Suprapubic skin (tissue), 4 donors: ENCODE measurements around the gene ZNF536. TPM values are rescaled to one million over a fixed set of nuclear protein-coding genes. Genes with fewer than 3 reads are reported as not detected.

Experiments used
- DNase-seq, 2 donors: peaks; one replicate each; pipeline ENCODE4 v3.0.0-alpha.2; 2019; ENCODE audit warnings: low spot score in 2 of 2
- H3K27ac ChIP-seq: fragments of 200-600 bp; sonication (generic); one replicate; pipeline ENCODE4 v1.5.1; 2019
- H3K27me3 ChIP-seq: fragments of 200-600 bp; sonication (generic); one replicate; pipeline ENCODE4 v1.5.1; 2019
- H3K36me3 ChIP-seq: fragments of 200-600 bp; sonication (generic); one replicate; pipeline ENCODE4 v1.5.1; 2019
- H3K4me1 ChIP-seq: fragments of 200-600 bp; sonication (generic); one replicate; pipeline ENCODE4 v1.5.1; 2019
- H3K4me3 ChIP-seq: fragments of 200-600 bp; sonication (generic); one replicate; pipeline ENCODE4 v1.5.1; 2019; ENCODE audit warnings: mild to moderate bottlenecking
- H3K9me3 ChIP-seq: fragments of 200-600 bp; sonication (generic); one replicate; pipeline ENCODE4 v1.5.1; 2019
- EP300 ChIP-seq: sonication (generic); formaldehyde crosslinking; IDR thresholded peaks from one replicate; pipeline ENCODE4 v1.6.1; 2017; ENCODE audit warnings: antibody characterized with exemption
- POLR2A ChIP-seq, 2 donors: fragments of 450-650 bp; IDR thresholded peaks; one replicate each; pipeline ENCODE4 v1.6.1; 2017; ENCODE audit warnings: antibody characterized with exemption in 2 of 2, mild to moderate bottlenecking in 2 of 2, moderate library complexity in 2 of 2
- POLR2AphosphoS5 ChIP-seq, 3 donors: sonication (generic); formaldehyde crosslinking; IDR thresholded peaks; one replicate each; pipeline ENCODE4 v1.6.1; 2017; ENCODE audit warnings: antibody characterized with exemption in 3 of 3
- WGBS: methylation state at CpG from one replicate; pipeline ENCODE4 v1.1.5; 2018; 5-methylcytosine and 5-hydroxymethylcytosine counted together
- total RNA-seq, 4 donors: library from RNA; depleted of rRNA; stranded (reverse); fragments of >200 nt; gene quantifications; one replicate each; pipeline ENCODE4 v1.1.0, GENCODE V29; 2016
- TF ChIP-seq, protein P1 (sequence below), 2 donors: fragments of 200-600 bp in 1 of 2; fragments of 450-650 bp in 1 of 2; sonication (generic) in 1 of 2; IDR thresholded peaks; one replicate each; pipeline ENCODE4 v1.5.1; 2016 to 2019; ENCODE audit warnings: antibody characterized with exemption in 2 of 2, mild to moderate bottlenecking in 1 of 2, moderate library complexity in 1 of 2

The ZNF536 gene
- total RNA-seq, 4 donors from 2014 or later = 0.10 to 1.5 (median 0.51) TPM

DNA sequence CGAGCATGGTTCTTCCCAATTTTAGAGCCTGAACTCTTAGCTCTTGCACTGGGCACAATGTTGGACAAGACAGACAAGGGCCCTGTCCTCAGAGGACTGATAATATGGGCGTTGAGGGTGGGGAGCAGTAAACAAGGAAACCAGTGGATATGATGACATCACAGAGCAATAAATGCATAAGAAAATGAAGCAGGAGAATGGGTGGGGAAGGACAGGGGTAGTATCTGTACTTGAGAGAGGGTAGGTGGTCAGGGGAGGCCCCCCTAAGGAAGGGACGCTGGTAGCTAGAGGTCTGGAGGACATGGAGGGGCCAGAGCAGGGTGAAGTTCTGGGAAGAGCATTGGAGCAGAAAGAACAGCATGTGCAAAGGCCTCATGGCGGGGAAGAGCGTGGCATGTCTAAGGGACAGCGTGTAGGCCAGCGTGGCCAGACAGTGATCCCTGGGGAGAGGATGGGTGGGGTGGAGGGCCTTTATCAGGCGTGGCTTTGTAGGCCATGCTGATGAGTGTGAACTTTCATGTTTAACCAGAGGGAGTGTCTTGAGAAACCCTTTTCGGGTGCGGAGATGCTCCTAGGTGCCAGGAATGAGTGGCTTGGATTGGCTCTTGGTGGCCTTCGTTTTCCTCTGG lies 15.1 kb upstream of the ZNF536 start:
- H3K27ac ChIP-seq = no peak overlapping the region
- peaks cover 3% of the 10 kb centered on the region for H3K27me3 ChIP-seq
- TF ChIP-seq POLR2A (IDR thresholded peaks at IDR 0.05) = no peak
- TF ChIP-seq, protein P1, sequence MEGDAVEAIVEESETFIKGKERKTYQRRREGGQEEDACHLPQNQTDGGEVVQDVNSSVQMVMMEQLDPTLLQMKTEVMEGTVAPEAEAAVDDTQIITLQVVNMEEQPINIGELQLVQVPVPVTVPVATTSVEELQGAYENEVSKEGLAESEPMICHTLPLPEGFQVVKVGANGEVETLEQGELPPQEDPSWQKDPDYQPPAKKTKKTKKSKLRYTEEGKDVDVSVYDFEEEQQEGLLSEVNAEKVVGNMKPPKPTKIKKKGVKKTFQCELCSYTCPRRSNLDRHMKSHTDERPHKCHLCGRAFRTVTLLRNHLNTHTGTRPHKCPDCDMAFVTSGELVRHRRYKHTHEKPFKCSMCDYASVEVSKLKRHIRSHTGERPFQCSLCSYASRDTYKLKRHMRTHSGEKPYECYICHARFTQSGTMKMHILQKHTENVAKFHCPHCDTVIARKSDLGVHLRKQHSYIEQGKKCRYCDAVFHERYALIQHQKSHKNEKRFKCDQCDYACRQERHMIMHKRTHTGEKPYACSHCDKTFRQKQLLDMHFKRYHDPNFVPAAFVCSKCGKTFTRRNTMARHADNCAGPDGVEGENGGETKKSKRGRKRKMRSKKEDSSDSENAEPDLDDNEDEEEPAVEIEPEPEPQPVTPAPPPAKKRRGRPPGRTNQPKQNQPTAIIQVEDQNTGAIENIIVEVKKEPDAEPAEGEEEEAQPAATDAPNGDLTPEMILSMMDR (IDR thresholded peaks at IDR 0.05) = no peak
- no peak for TF ChIP-seq EP300
- no peak overlapping the region for H3K4me3 ChIP-seq
- H3K36me3 ChIP-seq = no peaks in the 10 kb centered on the region
- DNase-seq = no peak
- WGBS = 78% methylated on average over 11 of the region's 11 CpGs
- H3K4me1 ChIP-seq = peaks cover 3% of the 10 kb centered on the region
- no peaks in the 10 kb centered on the region for H3K9me3 ChIP-seq

DNA sequence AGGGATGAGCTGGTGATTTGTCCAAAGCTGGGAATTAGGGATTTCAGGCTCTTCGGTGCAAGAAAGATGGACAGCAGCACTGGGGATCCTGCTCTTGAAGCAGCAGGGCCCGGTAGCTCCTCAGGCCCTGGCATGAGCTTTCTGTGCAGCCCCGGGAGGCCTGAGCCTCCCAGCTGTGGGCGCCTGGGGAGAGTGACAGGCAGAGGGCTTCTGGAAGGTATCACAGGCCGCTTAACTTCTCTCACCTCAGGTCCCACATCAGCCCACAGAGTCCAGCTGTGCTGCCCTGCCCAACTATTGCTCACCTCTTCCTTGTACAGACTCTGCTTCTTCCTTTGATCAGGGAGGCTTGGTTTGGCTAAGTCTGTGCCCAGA lies 14.6 kb upstream of the ZNF536 start:
- Histone ChIP-seq H3K36me3 (no peaks in the 10 kb centered on the region), H3K9me3 (no peaks in the 10 kb centered on the region), H3K27ac (no peak overlapping the region), H3K27me3 (no peaks in the 10 kb centered on the region), H3K4me3 (no peak overlapping the region), H3K4me1 (peaks cover 3% of the 10 kb centered on the region)
- WGBS = 73% methylated on average over 2 of the region's 5 CpGs
- TF ChIP-seq, protein P1 (IDR thresholded peaks at IDR 0.05) = no peak
- no peak for DNase-seq

DNA sequence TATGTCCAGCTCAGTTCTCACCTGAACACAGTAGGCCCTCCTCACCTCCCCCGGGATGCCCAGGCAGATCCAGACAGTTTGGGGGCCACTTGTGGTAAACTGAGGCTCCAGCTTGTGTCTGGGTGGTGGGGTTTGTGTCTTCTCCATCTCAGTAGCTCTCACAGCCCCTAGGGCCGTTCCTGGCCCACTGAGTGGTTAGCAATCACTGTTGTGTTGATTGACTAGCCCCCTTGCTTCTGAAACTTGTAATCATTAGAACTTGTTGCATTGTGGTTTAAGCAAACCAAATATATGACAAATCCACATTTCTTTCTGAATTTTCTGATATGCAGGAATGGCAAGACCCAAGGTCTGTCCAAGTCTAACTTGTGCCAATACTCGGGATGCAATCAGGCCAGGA lies 13.9 kb upstream of the ZNF536 start:
- Histone ChIP-seq H3K4me3 (no peak overlapping the region), H3K9me3 (no peaks in the 10 kb centered on the region), H3K4me1 (peaks cover 3% of the 10 kb centered on the region), H3K27me3 (no peaks in the 10 kb centered on the region), H3K27ac (no peak overlapping the region), H3K36me3 (no peaks in the 10 kb centered on the region)
- WGBS = 88% methylated on average over 3 of the region's 3 CpGs
- TF ChIP-seq, protein P1 (IDR thresholded peaks at IDR 0.05) = no peak
- TF ChIP-seq EP300 (no peak), POLR2AphosphoS5 (IDR thresholded peaks at IDR 0.05) (no peak), POLR2A (IDR thresholded peaks at IDR 0.05) (no peak)
- DNase-seq = no peak

DNA sequence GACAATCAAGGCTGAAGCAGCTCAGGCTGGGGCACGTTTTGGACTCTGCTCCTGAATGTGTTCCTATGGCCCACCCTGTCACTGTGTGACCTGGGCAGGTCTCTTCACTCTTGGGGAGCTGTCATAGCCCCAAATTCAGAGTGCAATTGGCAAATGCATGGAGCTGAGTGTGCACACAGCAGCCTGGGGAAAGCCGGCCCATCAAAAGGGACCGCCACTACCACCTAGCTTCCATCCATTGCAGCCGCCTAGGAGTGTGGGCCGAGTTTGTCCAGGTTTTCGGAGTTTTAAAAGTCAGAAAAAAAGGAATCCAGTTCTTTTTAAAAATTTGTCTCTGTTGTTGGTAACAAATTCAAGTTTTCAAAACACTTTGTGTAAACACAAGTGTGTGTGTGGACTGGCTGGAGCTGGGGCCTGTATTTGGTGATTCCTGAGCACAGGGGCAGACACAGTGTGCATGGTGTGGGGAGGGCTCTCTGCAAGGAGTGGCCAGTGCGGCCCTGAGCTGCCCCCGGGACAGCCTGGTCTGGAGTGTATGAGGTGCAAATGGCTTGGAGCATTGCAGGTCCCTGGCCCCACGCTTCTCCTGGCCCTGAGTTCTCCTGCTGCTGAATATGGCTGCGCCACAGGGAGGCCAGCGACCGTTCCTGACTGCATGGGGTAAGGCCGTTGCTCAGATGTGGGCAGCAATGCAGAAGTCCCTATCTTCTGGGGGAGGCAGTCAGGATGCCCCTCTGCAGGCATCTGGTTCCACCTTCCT lies 13.2 kb upstream of the ZNF536 start:
- no peak overlapping the region for H3K27ac ChIP-seq
- TF ChIP-seq EP300 (no peak), POLR2AphosphoS5 (IDR thresholded peaks at IDR 0.05) (no peak), POLR2A (IDR thresholded peaks at IDR 0.05) (no peak)
- TF ChIP-seq, protein P1 (IDR thresholded peaks at IDR 0.05) = no peak
- WGBS = 79% methylated on average over 8 of the region's 13 CpGs
- peak in 1 of 2 donors; percentile 61 for DNase-seq
- H3K4me1 ChIP-seq = peaks cover 3% of the 10 kb centered on the region
- H3K27me3 ChIP-seq = no peaks in the 10 kb centered on the region
- H3K36me3 ChIP-seq = no peaks in the 10 kb centered on the region
- no peak overlapping the region for H3K4me3 ChIP-seq
- H3K9me3 ChIP-seq = no peaks in the 10 kb centered on the region

DNA sequence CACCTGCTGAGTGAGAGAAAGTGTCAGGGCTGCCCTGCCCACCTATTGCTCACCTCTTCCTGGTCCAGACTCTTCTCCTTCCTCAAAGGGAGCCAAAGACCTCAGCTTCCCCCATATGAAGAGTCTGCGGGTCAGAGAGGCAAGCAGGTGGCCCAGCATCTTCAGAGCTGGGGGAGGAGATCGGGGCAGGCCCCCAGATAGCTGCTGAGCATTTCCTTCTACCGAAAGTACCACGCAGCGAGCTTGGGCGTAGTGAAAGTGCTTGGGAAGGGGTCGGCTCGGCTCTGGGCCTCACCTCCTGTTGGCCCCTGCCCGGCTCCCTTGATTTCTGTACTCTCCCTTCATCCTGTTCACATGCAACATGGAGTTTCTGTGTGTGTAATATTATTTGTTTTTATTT lies 12.2 kb upstream of the ZNF536 start:
- no peak overlapping the region for H3K4me3 ChIP-seq
- no peaks in the 10 kb centered on the region for H3K27me3 ChIP-seq
- peaks cover 3% of the 10 kb centered on the region for H3K4me1 ChIP-seq
- no peaks in the 10 kb centered on the region for H3K9me3 ChIP-seq
- H3K36me3 ChIP-seq = no peaks in the 10 kb centered on the region
- peak in 1 of 2 donors; percentile 61 for DNase-seq
- TF ChIP-seq POLR2AphosphoS5 (IDR thresholded peaks at IDR 0.05) (no peak), POLR2A (IDR thresholded peaks at IDR 0.05) (no peak), EP300 (no peak)
- TF ChIP-seq, protein P1 (IDR thresholded peaks at IDR 0.05) = no peak
- 95% methylated on average over 8 of the region's 9 CpGs for WGBS
- H3K27ac ChIP-seq = no peak overlapping the region
